Heart left ventricle (tissue), 16 donors: Measurements from ENCODE around the gene RPL34. TPM values are rescaled to one million over a fixed set of nuclear protein-coding genes. Genes with fewer than 3 reads are reported as not detected.

Experiments
- ATAC-seq, 4 donors: fragments of 200-7000 bp; cut with Tn5 transposase; one replicate each; pipeline ENCODE4 v1.9.1; 2020 to 2022; ENCODE audit warnings: moderate library complexity in 4 of 4, mild to moderate bottlenecking in 3 of 4, moderate number of reproducible peaks in 1 of 4
- DNase-seq, 5 donors: peaks; one replicate each; pipeline ENCODE4 v3.0.0-alpha.2; 2020
- H3K27ac ChIP-seq, 12 donors: fragments of 200-600 bp; sonication (generic) in 4 of 12; one replicate each; pipeline versions ENCODE4 v1.5.0 to v1.8.0; 2016 to 2022; ENCODE audit warnings: mild to moderate bottlenecking in 2 of 12
- H3K27me3 ChIP-seq, 9 donors: fragments of 200-600 bp; sonication (generic) in 2 of 9; one replicate each; pipeline versions ENCODE4 v1.5.1 to v1.8.0; 2016 to 2022; ENCODE audit warnings: mild to moderate bottlenecking in 3 of 9
- H3K36me3 ChIP-seq, 9 donors: fragments of 200-600 bp; sonication (generic) in 2 of 9; one replicate each; pipeline versions ENCODE4 v1.5.0 to v1.8.0; 2018 to 2022; ENCODE audit warnings: mild to moderate bottlenecking in 2 of 9
- H3K4me1 ChIP-seq, 12 donors: fragments of 200-600 bp; sonication (generic) in 4 of 12; one replicate each; pipeline versions ENCODE4 v1.5.0 to v1.8.0; 2016 to 2022; ENCODE audit warnings: mild to moderate bottlenecking in 3 of 12
- H3K4me3 ChIP-seq, 12 donors: fragments of 200-600 bp; sonication (generic) in 4 of 12; one replicate each; pipeline versions ENCODE4 v1.5.0 to v1.8.0; 2017 to 2022; ENCODE audit warnings: mild to moderate bottlenecking in 9 of 12, moderate library complexity in 4 of 12
- H3K9me3 ChIP-seq, 12 donors: fragments of 200-600 bp; sonication (generic) in 4 of 12; one replicate each; pipeline versions ENCODE4 v1.5.0 to v1.8.0; 2016 to 2022; ENCODE audit warnings: mild to moderate bottlenecking in 1 of 12
- CTCF ChIP-seq, 12 donors: fragments of 200-600 bp; sonication (generic) in 4 of 12; IDR thresholded peaks; one replicate each; pipeline versions ENCODE4 v1.5.0 to v1.8.0; 2018 to 2022; ENCODE audit warnings: antibody characterized with exemption in 12 of 12, mild to moderate bottlenecking in 5 of 12
- POLR2A ChIP-seq, 2 donors: fragments of 450-650 bp; IDR thresholded peaks; one replicate each; pipeline ENCODE4 v1.6.1; 2017; ENCODE audit warnings: antibody characterized with exemption in 2 of 2, mild to moderate bottlenecking in 2 of 2, moderate library complexity in 2 of 2
- WGBS, 4 donors: extraction: QIAGEN DNeasy Blood & Tissue Kit in 2 of 4; methylation state at CpG; one replicate each; pipeline versions ENCODE4 v1.1.5 to v1.1.7; 2013 to 2018; 5-methylcytosine and 5-hydroxymethylcytosine counted together
- intact Hi-C, 10 donors: fragments of 100-400 bp; cut with DNase I; formaldehyde crosslinking; loops; one replicate each; pipeline versions ENCODE4 v1.11.1 to v1.14.2; 2022
- polyA plus RNA-seq, 2 donors: library from polyadenylated mRNA; stranded (reverse); fragments of 200-250 nt; gene quantifications; one replicate each; pipeline ENCODE4 v1.2.3, GENCODE V29; 2013
- total RNA-seq, 9 donors: library from RNA; depleted of rRNA in 2 of 9; stranded (reverse); fragments of >200 nt in 2 of 9; fragmentation: NEBNext Ultra II Directional in 3 of 9; extraction: Animal tissue kit (Norgen Biotek cat#: 25700) in 3 of 9; gene quantifications; one replicate each; pipeline versions ENCODE4 v1.1.0 to v1.2.4, GENCODE V29; 2016 to 2023
- donor health status: ischemic (EF 13 %, LVEDD 7.1; RV severe dilation, severe dysfunction).
- donor health status: healthy with polysubstance abuse.
- donor health status: DM: no; HTN: yes; CAD: no.
- donor health status: DM: no; HTN: no; CAD: no.
- donor health status: ischemic (EF 25% LVEDD 6.9; RV normal size, moderate dysfunction).
- donor health status: ischemic (EF 25% LVEDD 5.7; RV mildly dilated, moderate dysfunction).
- donor health status: healthy.
- donor health status: DM: yes; HTN: yes; CAD: no.
- donor health status: ischemic (EF 35%, LVEDD 5.7; RV mildly dilated, moderate dysfunction).
- donor health status: nonischemic (EF 11% LVEDD 7.7; RV severe dilation, severe dysfunction).
- donor health status: DM: yes; HTN: yes; CAD: no.
- donor health status: PGD.
- donor health status: ischemic (EF 29% LVEDD 5.4; RV normal size, mild dysfunction).
- donor health status: nonischemic (EF 23%, LVEDD 6.1; RV moderate dilation, normal function).

Gene RPL34
- total and polyA plus RNA-seq, 11 donors, result 334 to 2,969 (median 759) TPM

GRCh38 chr4:108581083-108581482 lies 39.3 kb upstream of the RPL34 start:
- no peaks in the 10 kb centered on the region for H3K27me3 ChIP-seq
- intact Hi-C loops, result no loop called here
- no peak for ATAC-seq
- H3K27ac ChIP-seq, result no peak overlapping the region
- H3K36me3 ChIP-seq, result no peaks in the 10 kb centered on the region
- no peak for DNase-seq
- no peak for TF ChIP-seq POLR2A (IDR thresholded peaks at IDR 0.05)
- no peak for TF ChIP-seq CTCF (IDR thresholded peaks at IDR 0.05)
- no peaks in the 10 kb centered on the region for H3K4me1 ChIP-seq
- no peaks in the 10 kb centered on the region for H3K9me3 ChIP-seq
- H3K4me3 ChIP-seq, result no peak overlapping the region
- WGBS, 4 donors, result 47 to 56% (median 54%) methylated on average over 6 of the region's 6 CpGs

GRCh38 chr4:108586778-108587177 lies 33.6 kb upstream of the RPL34 start:
- DNase-seq (no peak), ATAC-seq (no peak)
- no peak overlapping the region for H3K4me3 ChIP-seq
- no peaks in the 10 kb centered on the region for H3K4me1 ChIP-seq
- TF ChIP-seq CTCF (IDR thresholded peaks at IDR 0.05), result no peak
- no peak for TF ChIP-seq POLR2A (IDR thresholded peaks at IDR 0.05)
- H3K27me3 ChIP-seq, result no peaks in the 10 kb centered on the region
- no peak overlapping the region for H3K27ac ChIP-seq
- intact Hi-C loops, result no loop called here
- 41 to 69% (median 55%) methylated on average over 3 of the region's 3 CpGs for WGBS, 4 donors
- H3K36me3 ChIP-seq, result no peaks in the 10 kb centered on the region
- no peaks in the 10 kb centered on the region for H3K9me3 ChIP-seq

- intact Hi-C loops, result no loop called here
- ATAC-seq (no peak), DNase-seq (no peak)
- H3K9me3 ChIP-seq, result no peaks in the 10 kb centered on the region
- no peak for TF ChIP-seq CTCF (IDR thresholded peaks at IDR 0.05)
- no peak for TF ChIP-seq POLR2A (IDR thresholded peaks at IDR 0.05)
- peaks cover 0 to 3% (median 0%) of the 10 kb centered on the region in 9 donors for H3K36me3 ChIP-seq
- H3K27me3 ChIP-seq, result no peaks in the 10 kb centered on the region
- no peak overlapping the region for H3K27ac ChIP-seq
- H3K4me1 ChIP-seq, result peaks cover 0 to 6% (median 0%) of the 10 kb centered on the region in 12 donors
- no peak overlapping the region for H3K4me3 ChIP-seq
- WGBS, 4 donors, result 75 to 81% (median 78%) methylated on average over 1 of the region's 1 CpG
Measured at GRCh38 chr4:108588878-108589277, 31.5 kb upstream of the RPL34 start.

GRCh38 chr4:108589961-108590360 lies 30.4 kb upstream of the RPL34 start:
- peaks cover 0 to 7% (median 0%) of the 10 kb centered on the region in 9 donors for H3K36me3 ChIP-seq
- no peak overlapping the region for H3K27ac ChIP-seq
- H3K9me3 ChIP-seq, result no peaks in the 10 kb centered on the region
- H3K4me3 ChIP-seq, result no peak overlapping the region
- whole genome bisulfite sequencing, 4 donors, result 54 to 81% (median 68%) methylated on average over 2 of the region's 2 CpGs
- peaks cover 0 to 6% (median 0%) of the 10 kb centered on the region in 12 donors for H3K4me1 ChIP-seq
- TF ChIP-seq POLR2A (IDR thresholded peaks at IDR 0.05), result no peak
- ATAC-seq, result no peak
- no peak for DNase-seq
- intact Hi-C loops, result no loop called here
- H3K27me3 ChIP-seq, result no peaks in the 10 kb centered on the region

- H3K4me3 ChIP-seq, result no peak overlapping the region
- no peak for TF ChIP-seq POLR2A (IDR thresholded peaks at IDR 0.05)
- TF ChIP-seq CTCF (IDR thresholded peaks at IDR 0.05), result no peak
- intact Hi-C loops, result no loop called here
- 94 to 98% (median 95%) methylated on average over 1 of the region's 1 CpG for WGBS, 4 donors
- DNase-seq (no peak), ATAC-seq (no peak)
- H3K36me3 ChIP-seq, result peaks cover 0 to 7% (median 0%) of the 10 kb centered on the region in 9 donors
- no peaks in the 10 kb centered on the region for H3K9me3 ChIP-seq
- no peak overlapping the region for H3K27ac ChIP-seq
- H3K27me3 ChIP-seq, result no peaks in the 10 kb centered on the region
- H3K4me1 ChIP-seq, result peaks cover 0 to 6% (median 0%) of the 10 kb centered on the region in 12 donors
Measured at GRCh38 chr4:108590776-108591175, 29.6 kb upstream of the RPL34 start.
